Neutrophil (primary cell): ENCODE data around the gene KCNIP1.

Experiments used
- H3K27ac ChIP-seq: fragments of 200-600 bp; sonication (generic); 2 replicates; pipeline ENCODE4 v1.5.1; 2016; ENCODE audit warnings: mild to moderate bottlenecking, moderate library complexity
- H3K27me3 ChIP-seq: fragments of 200-600 bp; sonication (generic); 2 replicates; pipeline ENCODE4 v1.6.0; 2016; ENCODE audit warnings: mild to moderate bottlenecking
- H3K36me3 ChIP-seq: fragments of 200-600 bp; sonication (generic); 2 replicates; pipeline ENCODE4 v1.5.1; 2017
- H3K4me1 ChIP-seq, 2 experiments: fragments of 200-600 bp in 1 of 2; sonication (generic) in 1 of 2; 1 replicate in 1 of 2; 2 replicates in 1 of 2; pipeline versions ENCODE4 v1.5.1 to v1.6.1; 2013 to 2016; ENCODE audit warnings: low read depth in 1 of 2, low read length in 1 of 2, mild to moderate bottlenecking in 1 of 2, moderate library complexity in 1 of 2; ENCODE audit not compliant: control insufficient read depth in 1 of 2, insufficient read depth in 1 of 2
- H3K4me3 ChIP-seq, 2 experiments: fragments of 200-600 bp in 1 of 2; sonication (generic) in 1 of 2; 1 replicate in 1 of 2; 2 replicates in 1 of 2; pipeline ENCODE4 v1.5.1; 2013 to 2016; ENCODE audit warnings: low read depth in 1 of 2, low read length in 1 of 2, mild to moderate bottlenecking in 1 of 2, moderate library complexity in 1 of 2
- H3K9me3 ChIP-seq: fragments of 200-600 bp; sonication (generic); 2 replicates; pipeline ENCODE4 v1.5.1; 2016
- CTCF ChIP-seq: fragments of 200-600 bp; sonication (generic); IDR thresholded peaks from 2 replicates; pipeline ENCODE4 v1.5.1; 2016; ENCODE audit warnings: antibody characterized with exemption

The KCNIP1 gene

GRCh38 chr5:170499621-170500020 is 4.2 kb upstream of the KCNIP1 start:
- H3K4me1 ChIP-seq = peaks cover 18 to 20% of the 10 kb centered on the region in 2 experiments
- no peaks in the 10 kb centered on the region for H3K9me3 ChIP-seq
- H3K4me3 ChIP-seq = no peak overlapping the region
- no peaks in the 10 kb centered on the region for H3K36me3 ChIP-seq
- peaks cover 68% of the 10 kb centered on the region for H3K27me3 ChIP-seq
- TF ChIP-seq CTCF = no peak
- no peak overlapping the region for H3K27ac ChIP-seq

GRCh38 chr5:170501361-170501760 is 2.5 kb upstream of the KCNIP1 start:
- Histone ChIP-seq H3K27me3 (peaks cover 68% of the 10 kb centered on the region), H3K4me3 (no peak overlapping the region), H3K9me3 (no peaks in the 10 kb centered on the region), H3K27ac (no peak overlapping the region), H3K36me3 (no peaks in the 10 kb centered on the region), H3K4me1 (peaks cover 18 to 20% of the 10 kb centered on the region in 2 experiments)
- no peak for TF ChIP-seq CTCF

GRCh38 chr5:170501931-170502330 is 1.9 kb upstream of the KCNIP1 start:
- no peak overlapping the region for H3K27ac ChIP-seq
- peaks cover 68% of the 10 kb centered on the region for H3K27me3 ChIP-seq
- H3K4me3 ChIP-seq = no peak overlapping the region
- peaks cover 18 to 20% of the 10 kb centered on the region in 2 experiments for H3K4me1 ChIP-seq
- no peak for TF ChIP-seq CTCF
- H3K36me3 ChIP-seq = no peaks in the 10 kb centered on the region
- no peaks in the 10 kb centered on the region for H3K9me3 ChIP-seq

GRCh38 chr5:170504616-170505266 is 921 bp downstream of the KCNIP1 start:
- no peak overlapping the region for H3K4me3 ChIP-seq
- no peak overlapping the region for H3K27ac ChIP-seq
- H3K27me3 ChIP-seq = peaks cover 76% of the 10 kb centered on the region
- TF ChIP-seq CTCF = no peak
- H3K9me3 ChIP-seq = no peaks in the 10 kb centered on the region
- no peaks in the 10 kb centered on the region for H3K36me3 ChIP-seq
- peaks cover 16 to 18% of the 10 kb centered on the region in 2 experiments for H3K4me1 ChIP-seq

- Histone ChIP-seq H3K36me3 (no peaks in the 10 kb centered on the region), H3K9me3 (no peaks in the 10 kb centered on the region), H3K4me3 (no peak overlapping the region), H3K27me3 (peaks cover 71% of the 10 kb centered on the region), H3K27ac (no peak overlapping the region), H3K4me1 (peaks cover 0 to 5% of the 10 kb centered on the region in 2 experiments)
- no peak for TF ChIP-seq CTCF
Observed at GRCh38 chr5:170508036-170508435, 4.2 kb downstream of the KCNIP1 start.
